Esophagus squamous epithelium (tissue), 4 donors: ENCODE data around the gene NCKAP5.

Source experiments
- CTCF ChIP-seq, 6 experiments: fragments of 450-650 bp in 4 of 6; fragments of 200-600 bp in 2 of 6; sonication (generic) in 2 of 6; IDR thresholded peaks; one replicate each; pipeline ENCODE4 v1.5.1; 2016 to 2019; ENCODE audit warnings: antibody characterized with exemption in 6 of 6, mild to moderate bottlenecking in 4 of 6, moderate library complexity in 4 of 6
- POLR2A ChIP-seq, 4 donors: fragments of 450-650 bp; IDR thresholded peaks; one replicate each; pipeline ENCODE4 v1.6.1; 2017; ENCODE audit warnings: antibody characterized with exemption in 4 of 4, mild to moderate bottlenecking in 4 of 4, moderate library complexity in 3 of 4

GRCh38 chr2:133400411-133400810, 167.9 kb downstream of the NCKAP5 start:
- TF ChIP-seq POLR2A (IDR thresholded peaks at IDR 0.05) = no peak
- no peak for TF ChIP-seq CTCF (IDR thresholded peaks at IDR 0.05)
